PC-9 (cell line): ENCODE results near the gene GALNT13. TPM values are rescaled to one million over a fixed set of nuclear protein-coding genes. Genes with fewer than 3 reads are reported as not detected.
"Not testable (repeated sequence)": the region's sequence is repeated elsewhere in the genome, so short reads cannot be mapped to it uniquely, and the experiment has no call there.

Source experiments
- BruUV-seq: library from RNA; stranded (reverse); fragments of 400-500 nt; replicated peaks from 2 replicates; lab custom pipeline; 2021; lab: Mats Ljungman, UMichigan
- CTCF ChIA-PET: fragments of 300-600 bp; sonication (Branson Sonifier 250); formaldehyde crosslinking; loops from one replicate; lab custom pipeline; 2022; ENCODE audit warnings: antibody characterized with exemption; lab: Charles Lee
- POLR2A ChIA-PET: fragments of 300-600 bp; sonication (Branson Sonifier 250); formaldehyde crosslinking; loops from one replicate; lab custom pipeline; 2022; ENCODE audit warnings: antibody characterized with exemption; ENCODE audit not compliant: unreplicated experiment; lab: Charles Lee
- DNase-seq, 2 experiments: peaks; one replicate each; pipeline versions ENCODE4 v3.0.0 to v3.0.0-alpha.2; 2015 to 2022; ENCODE audit warnings: mixed read lengths in 1 of 2
- H2AFZ ChIP-seq: fragments of 200-600 bp; sonication (generic); 2 replicates; pipeline ENCODE4 v1.8.1; 2017; ENCODE audit warnings: antibody characterized with exemption
- H3F3A ChIP-seq: fragments of 200-600 bp; sonication (generic); 2 replicates; pipeline ENCODE4 v1.8.1; 2017; ENCODE audit warnings: antibody characterized with exemption, mild to moderate bottlenecking, low read depth; ENCODE audit not compliant: insufficient read depth
- H3K27ac ChIP-seq: fragments of 200-600 bp; sonication (generic); 2 replicates; pipeline ENCODE4 v1.6.1; 2016; ENCODE audit warnings: mixed run types
- H3K27me3 ChIP-seq: fragments of 200-600 bp; sonication (generic); 2 replicates; pipeline ENCODE4 v1.6.1; 2016; ENCODE audit warnings: low read depth, mixed run types; ENCODE audit not compliant: insufficient read depth
- H3K36me3 ChIP-seq: fragments of 200-600 bp; sonication (generic); 2 replicates; pipeline ENCODE4 v1.6.1; 2016; ENCODE audit warnings: low read depth, mixed run types
- H3K4me1 ChIP-seq: fragments of 200-600 bp; sonication (generic); replicated peaks from 2 replicates; pipeline ENCODE4 v1.6.1; 2016; ENCODE audit warnings: mixed run types; ENCODE audit not compliant: insufficient read depth
- H3K4me2 ChIP-seq: fragments of 200-600 bp; sonication (generic); 2 replicates; pipeline ENCODE4 v1.6.1; 2017; ENCODE audit warnings: mixed run types
- H3K4me3 ChIP-seq: fragments of 200-600 bp; sonication (generic); 2 replicates; pipeline ENCODE4 v1.6.1; 2016; ENCODE audit warnings: mixed run types
- H3K79me2 ChIP-seq: fragments of 200-600 bp; sonication (generic); 2 replicates; pipeline ENCODE4 v1.6.1; 2017; ENCODE audit warnings: low read depth, mixed run types
- H3K9me2 ChIP-seq: fragments of 200-600 bp; sonication (generic); 2 replicates; pipeline ENCODE4 v1.8.1; 2017; ENCODE audit warnings: mild to moderate bottlenecking; ENCODE audit not compliant: insufficient read depth
- H3K9me3 ChIP-seq: fragments of 200-600 bp; sonication (generic); 2 replicates; pipeline ENCODE4 v1.8.1; 2016; ENCODE audit warnings: low read depth; ENCODE audit not compliant: insufficient read depth
- H4K20me1 ChIP-seq: fragments of 200-600 bp; sonication (generic); 2 replicates; pipeline ENCODE4 v1.8.1; 2017; ENCODE audit not compliant: insufficient read depth
- EZH2 ChIP-seq: fragments of 200-600 bp; sonication (generic); IDR thresholded peaks from 2 replicates; pipeline ENCODE4 v1.8.0; 2017; ENCODE audit warnings: antibody characterized with exemption, low read depth
- intact Hi-C: fragments of 100-400 bp; cut with micrococcal nuclease; formaldehyde crosslinking; loops from one replicate; pipeline ENCODE4 v1.10.0; 2022; ENCODE audit not compliant: unreplicated experiment
- total RNA-seq: library from RNA; stranded (reverse); gene quantifications from 2 replicates; pipeline ENCODE4 v1.2.3, GENCODE V29; 2021
- TF ChIP-seq, protein P1 (sequence below): fragments of 200-600 bp; sonication (generic); conservative IDR thresholded peaks from 2 replicates; pipeline ENCODE4 v1.6.1; 2017; ENCODE audit warnings: mixed run types, antibody characterized with exemption, mild to moderate bottlenecking, moderate library complexity

GALNT13 gene
- total RNA-seq, 1 experiment from 2014 or later: 3.6 TPM

DNA sequence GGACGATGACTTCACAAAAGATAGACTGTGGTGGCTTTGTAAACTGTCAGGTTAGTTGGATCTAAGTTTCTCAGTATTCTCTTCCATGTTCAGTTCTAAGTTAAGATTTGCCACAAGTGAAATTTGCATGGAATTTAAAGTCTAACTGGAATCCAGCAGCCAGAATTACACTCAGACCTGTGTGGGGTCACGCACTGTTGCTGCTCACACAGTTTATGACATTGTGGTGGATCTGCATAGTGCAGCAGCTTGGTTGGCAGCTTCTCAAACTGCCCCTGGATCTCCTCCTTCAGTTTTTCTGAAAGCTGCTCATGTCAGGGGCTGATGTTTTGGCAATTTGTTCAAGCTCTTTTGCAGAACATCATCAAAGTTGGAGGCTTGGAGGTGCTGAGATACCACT lies 598.7 kb downstream of the GALNT13 start:
- no peaks in the 10 kb centered on the region for H3K4me1 ChIP-seq

DNA sequence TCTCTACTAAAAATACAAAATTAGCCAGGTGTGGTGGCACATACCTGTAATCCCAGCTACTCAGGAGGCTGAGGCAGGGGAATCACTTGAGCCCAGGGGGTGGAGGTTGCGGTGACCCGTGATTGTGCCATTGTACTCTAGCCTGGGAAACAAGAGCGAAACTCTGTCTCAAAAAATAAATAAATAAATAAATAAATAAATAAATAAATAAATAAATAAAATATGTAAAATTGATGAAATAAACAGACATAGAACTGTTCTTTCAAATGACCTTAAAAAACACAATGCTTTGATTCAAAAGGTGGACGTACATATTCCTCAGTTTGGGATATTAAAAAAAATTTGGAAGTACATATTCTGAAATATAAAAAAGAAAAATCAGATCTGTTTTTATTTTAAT lies 599.8 kb downstream of the GALNT13 start:
- H3F3A ChIP-seq, H3K27ac ChIP-seq, H3K9me2 ChIP-seq, POLR2A ChIA-PET, intact Hi-C loops, BruUV-seq, H3K4me2 ChIP-seq, H3K9me3 ChIP-seq, H4K20me1 ChIP-seq, CTCF ChIA-PET, H3K4me3 ChIP-seq, H3K4me1 ChIP-seq, H3K36me3 ChIP-seq, H2AFZ ChIP-seq, DNase-seq, H3K27me3 ChIP-seq, H3K79me2 ChIP-seq: not testable (repeated sequence)

More for the DNA sequence above, 598.7 kb downstream of the GALNT13 start:
- H3K9me3 ChIP-seq: no peaks in the 10 kb centered on the region
- H3K79me2 ChIP-seq: no peaks in the 10 kb centered on the region
- H3K9me2 ChIP-seq: no peaks in the 10 kb centered on the region
- BruUV-seq: no TSS peak
- ChIA-PET CTCF (no interaction called here), POLR2A (no interaction called here)
- H3F3A ChIP-seq: no peaks in the 10 kb centered on the region
- no peak overlapping the region for H2AFZ ChIP-seq
- H3K36me3 ChIP-seq: no peaks in the 10 kb centered on the region
- intact Hi-C loops: no loop called here
- no peaks in the 10 kb centered on the region for H3K27me3 ChIP-seq
- TF ChIP-seq, protein P1, sequence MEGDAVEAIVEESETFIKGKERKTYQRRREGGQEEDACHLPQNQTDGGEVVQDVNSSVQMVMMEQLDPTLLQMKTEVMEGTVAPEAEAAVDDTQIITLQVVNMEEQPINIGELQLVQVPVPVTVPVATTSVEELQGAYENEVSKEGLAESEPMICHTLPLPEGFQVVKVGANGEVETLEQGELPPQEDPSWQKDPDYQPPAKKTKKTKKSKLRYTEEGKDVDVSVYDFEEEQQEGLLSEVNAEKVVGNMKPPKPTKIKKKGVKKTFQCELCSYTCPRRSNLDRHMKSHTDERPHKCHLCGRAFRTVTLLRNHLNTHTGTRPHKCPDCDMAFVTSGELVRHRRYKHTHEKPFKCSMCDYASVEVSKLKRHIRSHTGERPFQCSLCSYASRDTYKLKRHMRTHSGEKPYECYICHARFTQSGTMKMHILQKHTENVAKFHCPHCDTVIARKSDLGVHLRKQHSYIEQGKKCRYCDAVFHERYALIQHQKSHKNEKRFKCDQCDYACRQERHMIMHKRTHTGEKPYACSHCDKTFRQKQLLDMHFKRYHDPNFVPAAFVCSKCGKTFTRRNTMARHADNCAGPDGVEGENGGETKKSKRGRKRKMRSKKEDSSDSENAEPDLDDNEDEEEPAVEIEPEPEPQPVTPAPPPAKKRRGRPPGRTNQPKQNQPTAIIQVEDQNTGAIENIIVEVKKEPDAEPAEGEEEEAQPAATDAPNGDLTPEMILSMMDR: no peak
- no peak for TF ChIP-seq EZH2
- H3K27ac ChIP-seq: no peak overlapping the region
- no peak overlapping the region for H3K4me3 ChIP-seq
- DNase-seq: no peak
- no peaks in the 10 kb centered on the region for H4K20me1 ChIP-seq
- no peak overlapping the region for H3K4me2 ChIP-seq

DNA sequence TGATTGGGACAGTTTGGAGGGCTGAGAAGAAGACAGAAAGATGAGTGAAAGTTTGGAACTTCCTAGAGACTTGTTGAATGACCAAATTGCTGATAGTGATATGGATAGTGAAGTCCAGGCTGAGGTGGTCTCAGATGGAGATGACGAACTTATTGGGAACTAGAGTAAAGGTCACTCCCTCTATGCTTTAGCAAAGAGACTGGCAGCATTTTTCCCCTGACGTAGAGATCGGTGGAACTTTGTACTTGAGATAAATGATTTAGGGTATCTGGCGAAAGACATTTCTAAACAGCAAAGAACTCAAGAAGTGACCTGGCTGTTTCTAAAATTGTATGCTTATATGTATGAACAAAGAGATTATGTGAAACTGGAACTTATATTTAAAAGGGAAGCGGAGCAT lies 605.6 kb downstream of the GALNT13 start:
- Histone ChIP-seq H3K9me3 (no peaks in the 10 kb centered on the region), H3K4me2 (no peak overlapping the region), H3K27ac (no peak overlapping the region), H4K20me1 (no peaks in the 10 kb centered on the region), H3K36me3 (no peaks in the 10 kb centered on the region), H3K4me1 (no peaks in the 10 kb centered on the region), H3F3A (no peaks in the 10 kb centered on the region), H3K27me3 (no peaks in the 10 kb centered on the region), H3K4me3 (no peak overlapping the region), H3K79me2 (no peaks in the 10 kb centered on the region), H3K9me2 (no peaks in the 10 kb centered on the region), H2AFZ (no peak overlapping the region)
- TF ChIP-seq EZH2: no peak
- TF ChIP-seq, protein P1: no peak
- POLR2A ChIA-PET: no interaction called here
- DNase-seq: no peak
- BruUV-seq: no TSS peak
- CTCF ChIA-PET: no interaction called here
- intact Hi-C loops: no loop called here

DNA sequence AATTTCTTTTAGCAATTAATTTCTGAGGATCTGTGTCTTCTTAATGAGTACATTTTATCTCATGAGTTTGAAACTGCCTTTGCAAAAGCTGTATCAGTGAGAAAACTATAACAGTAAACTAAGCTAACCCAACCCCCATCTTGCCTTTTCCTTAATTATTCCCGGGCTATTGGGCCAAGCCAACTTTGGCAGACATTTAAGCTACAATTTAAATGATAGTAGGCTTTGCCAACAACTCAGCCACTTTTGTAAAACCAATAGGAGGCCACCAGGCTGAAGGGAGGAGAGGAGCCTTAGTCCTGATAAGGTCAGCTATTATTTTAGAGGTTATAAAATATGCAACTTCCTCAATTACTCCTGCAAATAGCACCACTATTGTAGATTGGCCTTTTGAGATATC lies 608.8 kb downstream of the GALNT13 start:
- ChIA-PET POLR2A (no interaction called here), CTCF (no interaction called here)
- no peaks in the 10 kb centered on the region for H3F3A ChIP-seq
- H3K79me2 ChIP-seq: no peaks in the 10 kb centered on the region
- TF ChIP-seq, protein P1: no peak
- TF ChIP-seq EZH2: no peak
- BruUV-seq: no TSS peak
- H4K20me1 ChIP-seq: no peaks in the 10 kb centered on the region
- H2AFZ ChIP-seq: no peak overlapping the region
- intact Hi-C loops: no loop called here
- no peak overlapping the region for H3K27ac ChIP-seq
- H3K36me3 ChIP-seq: no peaks in the 10 kb centered on the region
- no peaks in the 10 kb centered on the region for H3K9me3 ChIP-seq
- H3K27me3 ChIP-seq: no peaks in the 10 kb centered on the region
- no peaks in the 10 kb centered on the region for H3K4me1 ChIP-seq
- DNase-seq: no peak
- H3K9me2 ChIP-seq: no peaks in the 10 kb centered on the region
- H3K4me3 ChIP-seq: no peak overlapping the region
- H3K4me2 ChIP-seq: no peak overlapping the region
